SK-N-SH (cell line): Measurements from ENCODE around the gene FMN2. TPM values are rescaled to one million over a fixed set of nuclear protein-coding genes. Genes with fewer than 3 reads are reported as not detected.

ENCODE experiments used
- CTCF ChIA-PET: fragments of 300-600, 350-600 bp; formaldehyde crosslinking; extraction: SDS; loops from one replicate; lab custom pipeline; 2021; lab: Yijun Ruan, JAX
- POLR2A ChIA-PET: fragments of 350-600 bp; sonication (Branson Sonifier 250); formaldehyde crosslinking; extraction: SDS; loops from one replicate; lab custom pipeline; 2020; ENCODE audit warnings: antibody characterized with exemption, inconsistent platforms; lab: Yijun Ruan, JAX
- DNase-seq: peaks from one replicate; pipeline ENCODE4 v3.0.0; 2012
- H2AFZ ChIP-seq: fragments of 200-600 bp; sonication (generic); 2 replicates; pipeline ENCODE4 v1.8.1; 2016; ENCODE audit warnings: antibody characterized with exemption, mild to moderate bottlenecking, low read depth
- H3F3A ChIP-seq: fragments of 200-600 bp; sonication (generic); replicated peaks from 2 replicates; pipeline ENCODE3; 2016; ENCODE audit warnings: antibody characterized with exemption, mild to moderate bottlenecking; ENCODE audit not compliant: insufficient read depth
- H3K27ac ChIP-seq, 2 experiments: fragments of 200-500 bp in 1 of 2; fragments of 200-600 bp in 1 of 2; sonication (Bioruptor generic) in 1 of 2; sonication (generic), shearing (Covaris generic) in 1 of 2; 2 replicates each; pipeline versions ENCODE4 v1.5.1 to v1.6.1; 2014 to 2016; ENCODE audit warnings: low read depth in 2 of 2, inconsistent platforms in 1 of 2, low read length in 1 of 2, mild to moderate bottlenecking in 1 of 2, mixed read lengths in 1 of 2
- H3K27me3 ChIP-seq: fragments of 200-600 bp; sonication (generic), shearing (Covaris generic); 2 replicates; pipeline ENCODE4 v1.6.1; 2016; ENCODE audit warnings: mixed run types; ENCODE audit not compliant: insufficient read depth
- H3K36me3 ChIP-seq, 2 experiments: fragments of 200-500 bp in 1 of 2; fragments of 200-600 bp in 1 of 2; sonication (Bioruptor generic) in 1 of 2; sonication (generic) in 1 of 2; replicated peaks in 1 of 2; 2 replicates each; pipeline versions ENCODE3 to v1.5.1; 2014 to 2016; ENCODE audit warnings: low read length in 1 of 2, mild to moderate bottlenecking in 1 of 2; ENCODE audit not compliant: insufficient read depth in 2 of 2, control insufficient read depth in 1 of 2
- H3K4me1 ChIP-seq, 2 experiments: fragments of 200-500 bp in 1 of 2; fragments of 200-600 bp in 1 of 2; sonication (Bioruptor generic) in 1 of 2; sonication (generic), shearing (Covaris generic) in 1 of 2; 2 replicates each; pipeline versions ENCODE4 v1.5.1 to v1.6.1; 2014 to 2016; ENCODE audit warnings: low read depth in 1 of 2, low read length in 1 of 2, mixed run types in 1 of 2; ENCODE audit not compliant: insufficient read depth in 2 of 2, control insufficient read depth in 1 of 2
- H3K4me2 ChIP-seq: fragments of 200-600 bp; sonication (generic), shearing (Covaris generic); 2 replicates; pipeline ENCODE4 v1.6.1; 2017; ENCODE audit warnings: mixed run types
- H3K4me3 ChIP-seq, 2 experiments: fragments of 200-500 bp in 1 of 2; fragments of 200-600 bp in 1 of 2; sonication (Bioruptor generic) in 1 of 2; sonication (generic), shearing (Covaris generic) in 1 of 2; 2 replicates each; pipeline versions ENCODE4 v1.5.1 to v1.8.1; 2014 to 2016; ENCODE audit warnings: low read depth in 2 of 2, inconsistent platforms in 1 of 2, low read length in 1 of 2, mild to moderate bottlenecking in 1 of 2, mixed read lengths in 1 of 2, moderate library complexity in 1 of 2
- H3K79me2 ChIP-seq: fragments of 200-600 bp; sonication (generic); 2 replicates; pipeline ENCODE4 v1.8.1; 2017; ENCODE audit warnings: mild to moderate bottlenecking; ENCODE audit not compliant: insufficient read depth
- H3K9ac ChIP-seq: fragments of 200-600 bp; sonication (generic); 2 replicates; pipeline ENCODE4 v1.6.1; 2017; ENCODE audit warnings: mixed run types
- H3K9me2 ChIP-seq: fragments of 200-600 bp; sonication (generic); 2 replicates; pipeline ENCODE4 v1.6.1; 2017; ENCODE audit warnings: mixed run types
- H3K9me3 ChIP-seq: fragments of 200-600 bp; sonication (generic); 2 replicates; pipeline ENCODE4 v1.6.1; 2017; ENCODE audit warnings: mixed run types, mild to moderate bottlenecking, moderate library complexity
- H4K20me1 ChIP-seq: fragments of 200-600 bp; sonication (generic); 2 replicates; pipeline ENCODE4 v1.6.1; 2017; ENCODE audit warnings: mild to moderate bottlenecking, mixed run types; ENCODE audit not compliant: insufficient read depth
- CHD2 ChIP-seq: fragments of 150-350 bp; IDR thresholded peaks from 2 replicates; pipeline ENCODE4 v1.6.1; 2018; ENCODE audit warnings: low read length; ENCODE audit not compliant: partially characterized antibody
- EZH2phosphoT487 ChIP-seq: fragments of 200-600 bp; sonication (generic); IDR thresholded peaks from 2 replicates; pipeline ENCODE4 v1.6.1; 2017; ENCODE audit warnings: low read depth, mixed run types, mild to moderate bottlenecking, antibody characterized with exemption, moderate library complexity, borderline replicate concordance
- FOSL2 ChIP-seq: IDR thresholded peaks from 2 replicates; pipeline ENCODE4 v1.4.0; 2012; ENCODE audit warnings: low read depth, mild to moderate bottlenecking, moderate library complexity, borderline replicate concordance
- FOXJ3 ChIP-seq: sonication (generic); formaldehyde crosslinking; IDR thresholded peaks from 2 replicates; pipeline ENCODE4 v1.5.1; 2020; ENCODE audit warnings: mild to moderate bottlenecking, missing genetic modification reagents
- FOXM1 ChIP-seq: IDR thresholded peaks from 2 replicates; pipeline ENCODE4 v1.4.0; 2012; ENCODE audit warnings: low read depth, mild to moderate bottlenecking
- GABPA ChIP-seq: IDR thresholded peaks from 2 replicates; pipeline ENCODE4 v1.4.0; 2012; ENCODE audit warnings: low read depth, mild to moderate bottlenecking
- JUND ChIP-seq: IDR thresholded peaks from 2 replicates; pipeline ENCODE4 v1.4.0; 2012
- MEF2A ChIP-seq: IDR thresholded peaks from 2 replicates; pipeline ENCODE4 v1.4.0; 2012; ENCODE audit warnings: low read depth, borderline replicate concordance
- NRF1 ChIP-seq: IDR thresholded peaks from 2 replicates; pipeline ENCODE4 v1.6.1; 2012; ENCODE audit warnings: low read depth, mild to moderate bottlenecking, low read length
- RAD21 ChIP-seq: IDR thresholded peaks from 2 replicates; pipeline ENCODE4 v1.6.1; 2012; ENCODE audit warnings: mild to moderate bottlenecking, low read length
- TAF1 ChIP-seq: IDR thresholded peaks from 2 replicates; pipeline ENCODE4 v1.6.1; 2012; ENCODE audit warnings: low read depth, mild to moderate bottlenecking, low read length, moderate library complexity, borderline replicate concordance
- TCF12 ChIP-seq: IDR thresholded peaks from 2 replicates; pipeline ENCODE4 v1.4.0; 2012
- YY1 ChIP-seq: IDR thresholded peaks from 2 replicates; pipeline ENCODE4 v1.4.0; 2012; ENCODE audit warnings: low read depth, mild to moderate bottlenecking
- WGBS: methylation state at CpG from one replicate; pipeline ENCODE4 v1.1.6; 2017; ENCODE audit warnings: low lambda C conversion rate; 5-methylcytosine and 5-hydroxymethylcytosine counted together
- polyA plus RNA-seq, 3 experiments: library from polyadenylated mRNA; depleted of rRNA; stranded (reverse); fragments of >200 nt; gene quantifications; 2 replicates each; pipeline ENCODE4 v1.2.3, GENCODE V29; 2012
- TF ChIP-seq, protein P1 (sequence below): fragments of 150-350 bp; IDR thresholded peaks from 2 replicates; pipeline ENCODE4 v1.6.1; 2016; ENCODE audit warnings: mild to moderate bottlenecking, low read depth, low read length
- TF ChIP-seq, protein P2 (sequence below): fragments of 150-350 bp; IDR thresholded peaks from 2 replicates; pipeline ENCODE4 v1.6.1; 2017; ENCODE audit warnings: antibody characterized with exemption, low read length, low read depth, borderline replicate concordance
- TF ChIP-seq, protein P3 (sequence below): IDR thresholded peaks from 2 replicates; pipeline ENCODE4 v1.4.0; 2012; ENCODE audit warnings: low read depth
- TF ChIP-seq, protein P4 (sequence below): IDR thresholded peaks from 2 replicates; pipeline ENCODE4 v1.4.0; 2012; ENCODE audit warnings: low read depth, borderline replicate concordance
- TF ChIP-seq, protein P5 (sequence below): IDR thresholded peaks from 2 replicates; pipeline ENCODE4 v1.4.0; 2012; ENCODE audit warnings: low read depth, borderline replicate concordance

The FMN2 gene
- polyA plus RNA-seq, 1 of the 3 experiments (the other 2 are of a cell fraction): 7.2 TPM

DNA sequence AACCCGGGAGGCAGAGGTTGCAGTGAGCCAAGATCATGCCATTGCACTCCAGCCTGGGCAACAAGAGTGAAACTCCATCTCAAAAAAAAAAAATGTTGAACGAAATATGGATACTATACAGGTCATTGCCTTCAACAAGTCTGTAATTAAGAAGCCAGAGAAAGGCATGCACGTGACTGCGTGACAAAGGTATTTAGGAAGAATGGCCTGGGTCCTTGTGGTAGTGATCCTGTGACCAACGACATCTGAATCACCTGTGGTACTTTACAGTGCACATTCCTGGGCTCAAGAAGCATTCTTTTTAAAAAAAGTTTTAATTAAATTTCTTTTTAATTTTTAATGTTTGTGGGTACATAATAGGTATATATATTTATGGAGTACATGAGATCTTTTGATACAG lies 405.3 kb downstream of the FMN2 start:
- DNase-seq: no peak
- Histone ChIP-seq H3K9ac (no peak overlapping the region), H3K9me3 (no peaks in the 10 kb centered on the region), H3K27ac (no peak overlapping the region), H2AFZ (no peak overlapping the region), H3K9me2 (no peaks in the 10 kb centered on the region), H3K27me3 (no peaks in the 10 kb centered on the region), H4K20me1 (no peaks in the 10 kb centered on the region), H3K4me1 (peaks cover 8 to 21% of the 10 kb centered on the region in 2 experiments; a peak in 3 of 4 replicates), H3K36me3 (no peaks in the 10 kb centered on the region), H3K4me3 (no peak overlapping the region), H3K4me2 (no peak overlapping the region), H3K79me2 (no peaks in the 10 kb centered on the region), H3F3A (peaks cover 5% of the 10 kb centered on the region)
- WGBS: 89% methylated on average over 5 of the region's 5 CpGs
- ChIA-PET POLR2A (no interaction called here), CTCF (interaction anchor here (1.2 kb wide), 1 partner anchor 11 kb away, joined by 4 read pairs; no protein-coding TSS in a partner anchor)
- TF ChIP-seq FOSL2: no peak
- TF ChIP-seq EZH2phosphoT487: no peak
- no peak for TF ChIP-seq YY1
- TF ChIP-seq MEF2A: no peak
- TF ChIP-seq GABPA: no peak
- TF ChIP-seq FOXJ3 (CRISPR knock-in tag): no peak
- TF ChIP-seq, protein P1, sequence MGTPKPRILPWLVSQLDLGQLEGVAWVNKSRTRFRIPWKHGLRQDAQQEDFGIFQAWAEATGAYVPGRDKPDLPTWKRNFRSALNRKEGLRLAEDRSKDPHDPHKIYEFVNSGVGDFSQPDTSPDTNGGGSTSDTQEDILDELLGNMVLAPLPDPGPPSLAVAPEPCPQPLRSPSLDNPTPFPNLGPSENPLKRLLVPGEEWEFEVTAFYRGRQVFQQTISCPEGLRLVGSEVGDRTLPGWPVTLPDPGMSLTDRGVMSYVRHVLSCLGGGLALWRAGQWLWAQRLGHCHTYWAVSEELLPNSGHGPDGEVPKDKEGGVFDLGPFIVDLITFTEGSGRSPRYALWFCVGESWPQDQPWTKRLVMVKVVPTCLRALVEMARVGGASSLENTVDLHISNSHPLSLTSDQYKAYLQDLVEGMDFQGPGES: no peak
- TF ChIP-seq, protein P2, sequence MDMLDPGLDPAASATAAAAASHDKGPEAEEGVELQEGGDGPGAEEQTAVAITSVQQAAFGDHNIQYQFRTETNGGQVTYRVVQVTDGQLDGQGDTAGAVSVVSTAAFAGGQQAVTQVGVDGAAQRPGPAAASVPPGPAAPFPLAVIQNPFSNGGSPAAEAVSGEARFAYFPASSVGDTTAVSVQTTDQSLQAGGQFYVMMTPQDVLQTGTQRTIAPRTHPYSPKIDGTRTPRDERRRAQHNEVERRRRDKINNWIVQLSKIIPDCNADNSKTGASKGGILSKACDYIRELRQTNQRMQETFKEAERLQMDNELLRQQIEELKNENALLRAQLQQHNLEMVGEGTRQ: no peak
- no peak for TF ChIP-seq NRF1
- no peak for TF ChIP-seq FOXM1
- TF ChIP-seq, protein P3, sequence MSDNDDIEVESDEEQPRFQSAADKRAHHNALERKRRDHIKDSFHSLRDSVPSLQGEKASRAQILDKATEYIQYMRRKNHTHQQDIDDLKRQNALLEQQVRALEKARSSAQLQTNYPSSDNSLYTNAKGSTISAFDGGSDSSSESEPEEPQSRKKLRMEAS: no peak
- TF ChIP-seq, all 33 proteins: peak for 0

DNA sequence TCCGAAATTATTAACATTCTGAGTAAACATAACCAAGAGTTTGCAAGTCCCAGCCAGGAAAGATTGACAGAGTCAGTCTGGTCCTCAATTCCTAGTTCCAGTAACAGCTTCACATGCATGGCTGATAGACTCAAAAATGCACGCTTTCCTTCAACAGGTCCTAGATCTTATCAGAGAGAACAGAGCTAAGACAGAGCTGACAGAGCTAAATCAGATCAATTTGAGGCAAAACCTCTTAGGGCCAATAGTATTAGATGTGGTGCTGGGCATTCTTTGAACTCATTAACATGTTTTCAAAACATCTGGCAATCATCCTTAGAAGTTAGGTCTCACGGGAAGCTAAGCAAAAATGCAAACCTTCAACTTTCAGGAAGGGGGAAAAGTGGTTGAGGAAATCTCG lies 406.2 kb downstream of the FMN2 start:
- CTCF ChIA-PET: interaction anchor here (0.6 to 1.2 kb wide), 2 partner anchors 12 to 185 kb away, joined by 3 to 4 read pairs; no protein-coding TSS in a partner anchor
- no peak overlapping the region for H2AFZ ChIP-seq
- POLR2A ChIA-PET: no interaction called here
- H4K20me1 ChIP-seq: no peaks in the 10 kb centered on the region
- no peak overlapping the region for H3K9ac ChIP-seq
- peaks cover 9% of the 10 kb centered on the region for H3F3A ChIP-seq
- no peaks in the 10 kb centered on the region for H3K9me2 ChIP-seq
- H3K9me3 ChIP-seq: no peaks in the 10 kb centered on the region
- peak; percentile 46 for DNase-seq
- H3K27ac ChIP-seq: peak overlapping the region in 1 of 2 experiments; percentile 19; a peak in 2 of 4 replicates
- no peaks in the 10 kb centered on the region for H3K36me3 ChIP-seq
- H3K4me1 ChIP-seq: peaks cover 8 to 21% of the 10 kb centered on the region in 2 experiments; a peak in 3 of 4 replicates
- H3K79me2 ChIP-seq: no peaks in the 10 kb centered on the region
- no peaks in the 10 kb centered on the region for H3K27me3 ChIP-seq
- 71% methylated on average over 4 of the region's 4 CpGs for WGBS
- H3K4me3 ChIP-seq: no peak overlapping the region
- H3K4me2 ChIP-seq: no peak overlapping the region
- TF ChIP-seq JUND (no peak), TAF1 (no peak), RAD21 (no peak), NRF1 (no peak), EZH2phosphoT487 (no peak), MEF2A (no peak), YY1 (no peak), TCF12 (peak; percentile 28; the same call in 1 of the 2 replicates), FOSL2 (no peak), CHD2 (no peak)
- TF ChIP-seq, protein P4, sequence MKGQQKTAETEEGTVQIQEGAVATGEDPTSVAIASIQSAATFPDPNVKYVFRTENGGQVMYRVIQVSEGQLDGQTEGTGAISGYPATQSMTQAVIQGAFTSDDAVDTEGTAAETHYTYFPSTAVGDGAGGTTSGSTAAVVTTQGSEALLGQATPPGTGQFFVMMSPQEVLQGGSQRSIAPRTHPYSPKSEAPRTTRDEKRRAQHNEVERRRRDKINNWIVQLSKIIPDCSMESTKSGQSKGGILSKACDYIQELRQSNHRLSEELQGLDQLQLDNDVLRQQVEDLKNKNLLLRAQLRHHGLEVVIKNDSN: no peak
- TF ChIP-seq, protein P3: no peak
- TF ChIP-seq, protein P1: no peak
- TF ChIP-seq, protein P5, sequence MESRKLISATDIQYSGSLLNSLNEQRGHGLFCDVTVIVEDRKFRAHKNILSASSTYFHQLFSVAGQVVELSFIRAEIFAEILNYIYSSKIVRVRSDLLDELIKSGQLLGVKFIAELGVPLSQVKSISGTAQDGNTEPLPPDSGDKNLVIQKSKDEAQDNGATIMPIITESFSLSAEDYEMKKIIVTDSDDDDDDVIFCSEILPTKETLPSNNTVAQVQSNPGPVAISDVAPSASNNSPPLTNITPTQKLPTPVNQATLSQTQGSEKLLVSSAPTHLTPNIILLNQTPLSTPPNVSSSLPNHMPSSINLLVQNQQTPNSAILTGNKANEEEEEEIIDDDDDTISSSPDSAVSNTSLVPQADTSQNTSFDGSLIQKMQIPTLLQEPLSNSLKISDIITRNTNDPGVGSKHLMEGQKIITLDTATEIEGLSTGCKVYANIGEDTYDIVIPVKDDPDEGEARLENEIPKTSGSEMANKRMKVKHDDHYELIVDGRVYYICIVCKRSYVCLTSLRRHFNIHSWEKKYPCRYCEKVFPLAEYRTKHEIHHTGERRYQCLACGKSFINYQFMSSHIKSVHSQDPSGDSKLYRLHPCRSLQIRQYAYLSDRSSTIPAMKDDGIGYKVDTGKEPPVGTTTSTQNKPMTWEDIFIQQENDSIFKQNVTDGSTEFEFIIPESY: no peak
- TF ChIP-seq, protein P2: no peak
